Anterior cingulate cortex (tissue), 58 donors: ENCODE measurements around the gene DCC.
A peak's percentile ranks its signal among the peaks of the same experiment; 100 is the strongest.

Experiments used
- DNase-seq, 58 donors: peaks; one replicate each; lab custom pipeline; 2025; lab: John Stamatoyannopoulos, UW

DCC gene

DNA sequence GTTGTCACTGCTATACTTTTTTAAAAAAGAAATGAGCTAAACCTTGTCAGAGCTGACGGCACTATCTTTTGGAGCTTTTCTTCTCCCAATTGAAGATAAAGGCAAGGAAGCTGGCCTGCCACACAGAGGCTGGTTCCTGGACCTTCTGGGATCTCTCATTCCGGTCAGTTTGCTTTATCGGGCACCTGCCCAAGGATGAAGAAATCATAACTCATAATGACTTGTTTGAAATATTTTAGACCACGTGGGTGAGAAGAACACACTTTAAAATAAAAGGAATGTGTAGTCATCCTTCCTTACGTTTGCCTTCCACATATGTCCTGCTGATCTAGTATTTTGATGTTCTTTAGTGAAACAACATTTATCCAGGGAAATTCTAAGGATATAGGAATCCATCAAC lies 535.7 kb downstream of the DCC start:
- DNase-seq = no peak

DNA sequence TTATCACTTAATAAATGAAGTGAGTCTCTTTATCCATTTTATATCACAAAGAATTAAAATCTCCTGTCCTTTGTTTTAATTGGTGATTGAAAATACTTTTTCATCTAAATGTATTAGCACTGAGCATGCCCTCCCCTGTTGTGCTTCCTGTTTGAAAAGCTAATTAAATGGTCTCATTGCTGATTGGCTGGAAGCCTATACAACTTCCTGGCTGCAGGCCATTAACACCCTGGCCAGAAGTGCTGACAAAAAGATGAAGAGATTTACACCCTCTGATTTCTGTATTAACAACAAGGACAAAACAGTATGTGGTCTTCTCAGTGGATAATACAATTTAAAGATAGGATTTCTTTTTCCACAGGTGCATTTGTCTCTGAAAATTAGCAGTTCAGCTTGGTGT lies 548.0 kb downstream of the DCC start:
- DNase-seq = no peak

DNA sequence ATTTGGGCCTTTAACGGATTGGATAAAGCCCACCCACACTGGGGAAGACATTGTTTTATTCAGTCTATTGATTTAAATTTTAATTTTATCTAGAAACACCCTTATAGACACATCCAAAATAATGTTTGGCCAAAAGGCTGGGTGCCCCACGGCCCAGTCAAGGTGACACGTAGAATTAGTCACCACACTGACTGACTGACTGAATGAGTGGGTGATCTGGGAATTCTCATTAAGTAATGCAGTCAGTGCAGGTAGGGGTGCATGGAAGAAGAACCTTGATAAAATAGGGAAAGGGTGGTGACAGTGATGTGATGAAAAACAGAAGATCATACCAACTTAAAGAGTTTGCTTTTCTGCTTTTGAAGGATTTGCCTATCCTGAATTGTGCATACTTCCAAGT lies 554.8 kb downstream of the DCC start:
- DNase-seq = no peak

DNA sequence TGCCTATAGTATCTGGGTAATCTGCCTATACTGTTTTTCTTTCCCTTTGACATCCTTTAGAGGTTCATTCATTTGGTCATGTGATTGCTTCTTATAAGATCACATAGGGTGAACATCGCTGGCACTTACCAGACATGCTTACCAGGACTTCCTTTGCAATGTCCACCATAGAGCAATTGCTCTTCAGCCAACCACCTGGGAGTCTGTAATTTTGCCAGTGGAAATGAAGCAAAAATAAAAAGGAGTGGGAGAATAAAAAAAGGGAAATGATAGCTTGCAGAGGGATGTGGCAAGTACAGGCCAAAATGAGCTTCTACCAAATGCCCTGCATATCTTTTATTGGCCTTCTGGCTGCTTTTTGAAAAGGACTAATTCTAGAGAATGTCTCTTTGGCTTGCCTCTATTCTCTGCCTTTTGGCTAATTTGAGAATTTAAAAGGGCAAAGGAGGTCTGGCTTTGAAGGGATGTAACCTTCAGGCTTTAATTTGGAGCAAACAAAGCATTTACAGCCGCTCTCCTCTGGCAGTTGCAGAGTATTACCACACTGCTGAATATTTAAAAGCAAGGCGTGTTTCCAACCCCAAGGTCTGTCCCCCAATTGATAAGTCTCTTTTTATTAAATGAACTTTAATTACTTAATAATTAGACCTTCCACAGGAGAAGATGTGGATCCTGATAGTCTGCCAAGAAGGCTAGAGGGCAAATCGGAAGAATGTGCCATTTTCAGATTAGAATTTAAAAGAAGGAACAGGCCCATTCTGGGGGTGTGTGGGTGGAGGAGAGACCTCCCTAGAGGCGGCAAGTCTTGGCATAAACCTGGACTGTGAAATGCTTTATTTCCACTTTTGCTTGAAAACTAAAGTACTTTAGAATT lies 557.9 kb downstream of the DCC start:
- no peak for DNase-seq

DNA sequence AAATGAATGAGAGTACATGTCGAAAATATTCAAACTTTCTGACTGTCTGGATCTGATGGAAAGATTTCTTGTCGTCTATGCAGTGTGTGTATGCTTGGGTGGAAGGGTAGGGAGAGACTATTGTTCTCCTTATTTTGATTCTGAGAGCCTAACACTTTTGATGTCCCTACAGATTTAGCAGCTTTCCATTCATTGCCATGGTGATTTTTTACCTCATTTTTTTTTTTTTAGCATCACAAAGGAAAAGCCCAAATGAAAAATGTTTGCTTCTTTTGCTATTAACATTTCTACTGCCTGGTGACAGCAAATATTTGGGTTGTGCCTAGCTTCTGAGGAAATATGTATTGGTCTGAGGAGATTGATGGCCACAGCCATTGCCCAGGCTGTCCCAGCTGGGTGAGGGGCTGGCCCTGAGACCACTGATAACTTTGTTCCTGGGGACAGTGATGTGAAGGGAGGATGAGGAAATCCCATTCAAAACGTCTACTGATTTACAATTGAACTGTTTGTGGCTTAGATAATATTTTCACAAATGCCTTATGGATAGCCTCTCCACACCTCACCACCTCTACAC lies 558.6 kb downstream of the DCC start:
- DNase-seq = no peak

DNA sequence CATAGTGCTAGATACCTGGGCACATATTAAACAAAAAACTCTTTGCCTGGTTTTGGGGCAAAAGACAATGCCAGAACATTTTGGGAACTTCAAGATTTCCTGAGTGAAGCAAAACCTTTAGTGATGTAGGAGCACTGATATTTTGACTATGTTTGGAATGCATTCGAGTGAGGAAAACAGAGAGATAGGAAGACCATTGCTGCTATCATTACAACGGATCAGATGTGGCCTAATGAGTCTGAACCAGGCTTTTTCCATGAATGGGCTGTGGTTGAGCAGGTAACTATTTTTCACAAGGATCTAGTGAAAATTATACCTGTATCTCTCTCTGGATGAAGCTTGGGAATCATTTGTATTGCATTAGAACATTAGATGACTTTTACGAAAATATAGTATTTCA lies 562.2 kb downstream of the DCC start:
- no peak for DNase-seq

DNA sequence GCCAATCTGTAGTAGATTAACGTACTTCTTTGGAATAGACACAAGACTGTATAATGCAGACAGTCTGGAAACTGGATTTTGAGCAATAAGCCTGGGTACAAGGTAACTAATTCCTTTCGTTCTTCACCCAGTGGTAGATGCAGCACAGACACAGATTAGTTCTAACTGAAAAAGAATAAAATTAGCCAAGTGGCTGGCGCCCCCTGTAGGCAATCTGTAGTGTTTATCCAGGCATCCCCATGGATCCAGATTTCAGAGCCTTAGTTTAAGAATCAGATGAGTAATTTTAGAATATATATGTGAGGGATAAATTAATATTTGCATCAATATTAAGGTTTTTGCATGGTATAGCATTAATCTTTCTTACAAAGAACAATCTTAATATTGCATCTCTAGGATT lies 563.9 kb downstream of the DCC start:
- peak in 33 of 58 donors; percentile 3 to 66 (median 13) for DNase-seq

DNA sequence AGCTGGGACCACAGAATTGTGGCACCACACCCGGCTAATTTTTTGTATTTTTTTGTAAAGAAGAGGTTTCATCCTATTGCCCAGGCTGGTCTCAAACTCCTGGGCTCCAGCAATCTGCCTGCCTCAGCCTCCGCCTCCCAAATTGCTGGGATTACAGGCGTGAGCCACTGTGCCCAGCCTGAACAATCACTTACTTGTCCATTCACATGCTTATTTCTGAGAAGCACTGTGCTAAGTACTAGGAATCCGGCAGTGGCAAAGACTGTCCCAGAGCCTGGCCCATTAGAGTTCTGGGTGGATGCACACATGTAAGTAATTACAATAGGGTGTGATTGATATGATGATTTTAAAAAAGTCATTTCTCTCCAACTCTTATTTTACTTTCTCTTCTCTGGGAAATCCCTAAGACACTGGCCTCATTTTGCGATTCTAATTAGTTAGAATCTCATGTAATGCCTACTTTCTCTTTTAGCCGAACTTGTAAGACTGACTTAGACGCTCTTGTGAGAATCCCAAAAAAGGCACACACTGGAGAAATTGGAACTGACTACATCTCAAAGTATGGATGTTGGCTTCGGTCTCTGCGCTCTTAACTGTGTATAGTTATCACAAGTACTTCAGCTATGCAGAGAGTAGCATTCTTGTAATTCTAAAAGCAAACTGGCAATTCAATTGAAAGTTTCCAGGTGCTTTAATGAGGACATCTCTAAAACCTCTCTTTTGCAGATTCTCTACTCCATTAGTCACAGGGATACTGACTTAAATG lies 567.7 kb downstream of the DCC start:
- DNase-seq = peak in 5 of 58 donors; percentile 6 to 33 (median 16)

DNA sequence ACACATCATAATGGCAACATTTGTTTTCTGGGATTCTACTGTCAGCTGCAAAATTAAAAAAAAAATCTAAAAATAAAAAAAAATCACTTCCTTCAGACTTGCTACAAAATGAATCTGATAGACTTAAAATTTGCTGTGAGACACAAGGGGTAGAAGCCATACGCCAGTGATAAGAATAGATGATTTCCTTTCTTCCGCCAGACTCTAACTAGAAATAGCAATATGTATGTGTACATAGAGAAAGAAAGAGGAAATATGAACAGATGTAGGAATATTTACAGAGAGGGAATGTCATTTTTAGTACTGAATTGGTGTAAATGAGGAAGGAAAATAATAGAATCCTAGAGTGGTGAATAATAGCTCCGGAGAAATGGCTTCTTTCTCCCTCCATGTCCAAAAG lies 574.2 kb downstream of the DCC start:
- no peak for DNase-seq

DNA sequence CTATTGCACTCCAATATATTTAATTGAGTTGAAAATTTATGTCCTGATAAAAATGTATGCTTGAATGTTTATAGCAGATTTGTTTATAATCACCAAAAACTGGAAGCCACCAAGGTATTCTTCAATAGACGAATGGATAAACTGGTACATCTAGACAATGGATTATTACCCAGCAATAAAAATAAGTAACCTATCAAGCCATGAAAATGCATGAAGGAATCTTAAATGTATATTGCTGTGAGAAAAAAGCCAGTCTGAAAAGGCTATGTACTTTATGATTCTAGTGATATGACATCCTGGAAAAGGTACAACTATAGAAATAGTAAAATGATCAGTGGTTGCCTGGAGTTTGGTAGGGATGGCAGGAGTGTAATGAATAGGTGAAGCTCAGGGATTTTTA lies 580.7 kb downstream of the DCC start:
- DNase-seq = no peak

DNA sequence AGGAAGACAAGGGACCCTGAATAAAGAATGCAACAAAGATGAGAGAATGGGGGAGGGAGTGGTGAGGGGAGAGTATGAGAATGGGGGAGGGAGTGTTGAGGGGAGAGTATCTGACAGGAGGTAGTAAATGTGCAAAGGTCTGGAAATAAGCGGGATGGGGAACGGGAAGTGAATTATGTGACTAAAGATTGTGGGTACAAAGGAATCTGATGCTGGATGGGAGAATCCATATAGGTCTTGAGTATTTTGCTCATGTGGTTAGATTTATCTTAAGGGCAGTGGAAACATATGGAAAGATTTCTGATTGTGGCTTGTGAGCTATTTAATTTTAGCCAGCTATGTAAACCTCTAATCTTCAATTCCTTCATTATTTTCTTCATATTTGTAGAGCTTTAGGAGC lies 593.4 kb downstream of the DCC start:
- no peak for DNase-seq

DNA sequence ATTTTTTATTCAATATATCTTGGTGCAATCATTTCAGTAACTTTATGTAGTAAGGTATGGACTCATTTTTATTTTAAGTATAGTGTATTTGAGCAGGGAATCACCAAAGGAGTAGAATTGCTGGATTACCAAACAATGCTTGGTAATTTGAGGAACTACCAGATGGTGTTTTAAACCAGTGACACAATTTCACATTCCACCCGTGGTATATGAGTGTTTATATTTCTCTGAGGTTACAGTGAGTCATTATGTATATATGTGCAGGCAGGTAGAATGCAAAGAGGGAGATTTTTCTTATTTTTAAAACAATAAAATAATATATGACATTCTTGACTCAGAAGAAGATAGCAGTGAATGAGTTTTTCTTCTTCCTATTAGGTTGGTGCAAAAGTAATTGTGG lies 596.9 kb downstream of the DCC start:
- no peak for DNase-seq

DNA sequence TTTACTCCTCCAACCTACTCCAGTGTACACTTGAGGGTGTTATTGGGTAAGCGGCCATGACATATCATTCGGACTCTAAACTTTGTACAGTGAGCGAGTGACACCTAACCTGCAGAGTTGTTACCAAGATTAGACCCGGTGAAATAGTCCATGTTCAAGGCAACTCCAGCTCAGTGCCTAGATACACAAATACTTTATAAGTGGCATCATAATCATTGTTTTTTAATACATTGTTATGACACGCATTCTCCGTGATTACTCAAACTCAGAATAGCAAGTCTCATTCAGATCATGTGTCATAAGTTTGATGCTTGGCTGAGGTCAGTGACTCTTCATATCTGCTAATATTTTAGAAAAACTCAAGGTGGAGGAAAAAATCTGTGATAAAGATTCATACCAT lies 597.8 kb downstream of the DCC start:
- DNase-seq = no peak

DNA sequence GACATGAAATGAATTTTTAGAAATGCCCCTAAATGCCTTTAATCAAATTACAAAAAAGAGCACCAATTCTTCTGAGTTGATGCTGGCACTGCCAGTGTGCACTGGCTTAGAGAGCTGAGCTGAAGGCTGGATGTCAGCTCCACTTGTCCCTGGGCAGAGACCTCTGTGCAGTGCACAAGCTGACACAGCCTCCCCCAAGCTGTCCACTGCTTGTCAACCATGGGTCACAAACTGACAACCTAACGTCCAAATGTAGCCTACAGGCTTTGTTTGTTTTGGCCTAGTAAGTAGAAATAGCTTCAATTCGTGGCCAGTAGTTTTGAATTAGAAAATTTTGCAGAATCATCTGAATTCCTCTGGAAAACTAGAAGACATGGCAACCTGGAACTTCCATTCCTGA lies 605.6 kb downstream of the DCC start:
- DNase-seq = no peak

DNA sequence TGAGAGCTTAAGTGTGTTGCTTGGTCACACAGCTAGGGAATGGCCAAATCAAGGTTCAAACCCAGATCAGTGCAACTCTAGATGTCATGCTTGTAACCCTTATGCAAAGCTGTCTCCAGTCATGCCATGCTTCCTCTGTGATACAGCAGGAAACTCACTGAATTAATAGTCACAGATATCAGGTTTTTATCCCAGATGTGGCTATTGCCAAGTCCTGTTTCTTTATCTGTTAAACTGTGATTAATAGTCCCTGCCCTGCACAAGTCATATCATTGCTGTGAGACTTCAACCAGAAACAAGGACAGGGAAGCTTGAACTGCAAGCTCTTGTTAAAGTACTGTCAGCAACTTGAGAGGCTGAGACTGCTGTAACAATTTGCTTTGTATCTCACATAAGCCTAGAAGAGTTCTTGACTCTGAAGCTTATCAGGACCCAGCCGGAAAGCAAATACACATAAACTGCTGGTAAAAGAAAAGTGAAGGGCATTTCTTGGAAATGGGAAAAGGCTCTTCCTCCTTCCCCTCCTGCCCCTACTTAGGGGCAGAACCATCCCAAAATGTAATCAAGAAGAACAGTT lies 609.0 kb downstream of the DCC start:
- no peak for DNase-seq

DNA sequence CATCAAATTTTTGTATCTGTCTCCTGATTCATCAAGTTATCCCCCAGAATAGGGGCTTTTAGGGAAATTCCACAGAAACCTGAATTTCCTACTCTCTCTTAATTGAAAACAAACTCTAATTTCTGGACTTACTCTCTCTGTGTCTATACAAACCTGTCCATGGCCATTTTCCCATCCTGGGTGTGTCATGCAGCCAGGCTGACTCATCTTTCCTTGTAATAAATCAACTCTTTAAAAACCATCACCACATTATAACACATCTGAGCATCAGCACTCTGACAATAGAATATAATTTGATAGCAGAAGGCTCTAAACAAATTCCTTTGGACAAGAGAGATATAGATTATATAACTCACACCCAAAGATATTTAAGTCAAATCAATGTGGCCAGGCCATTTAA lies 610.2 kb downstream of the DCC start:
- DNase-seq = no peak

DNA sequence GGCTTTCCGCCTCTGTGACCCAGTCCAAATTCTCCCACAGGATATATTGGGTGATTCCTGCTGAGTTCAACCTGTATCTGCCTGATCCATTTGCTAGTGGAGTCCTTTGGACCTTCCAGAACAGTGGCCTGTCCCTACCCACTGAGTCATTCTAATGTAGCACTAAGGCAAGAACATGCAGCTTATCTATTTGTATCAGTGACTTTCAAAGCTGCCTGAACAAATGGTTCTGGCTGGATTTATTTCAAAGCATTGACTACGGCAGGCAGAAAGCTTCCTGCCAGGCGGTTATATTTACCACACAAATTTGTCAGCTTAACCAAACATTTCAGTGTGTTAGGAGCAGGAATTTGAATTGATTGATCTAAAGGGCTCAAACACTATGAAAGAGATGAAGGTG lies 613.4 kb downstream of the DCC start:
- no peak for DNase-seq

DNA sequence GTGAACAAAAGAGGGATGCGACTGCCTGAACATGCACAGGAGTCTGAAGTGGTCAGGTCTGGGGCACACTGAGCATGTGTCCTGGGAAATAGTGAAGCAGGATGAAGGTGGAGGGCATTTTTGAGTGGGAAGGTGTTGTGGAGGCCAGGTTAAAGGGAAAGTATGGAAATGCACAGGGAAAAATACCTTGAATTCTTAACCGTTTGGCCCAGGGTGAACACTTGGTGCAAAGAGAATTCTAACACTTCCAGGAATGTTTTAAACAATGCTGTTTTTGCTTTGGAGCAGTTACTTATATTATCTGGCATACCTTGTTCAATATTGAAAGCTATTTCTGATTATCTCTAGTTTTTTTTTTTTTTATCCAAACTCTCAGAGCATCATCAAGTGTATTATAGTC lies 623.5 kb downstream of the DCC start:
- DNase-seq = no peak

DNA sequence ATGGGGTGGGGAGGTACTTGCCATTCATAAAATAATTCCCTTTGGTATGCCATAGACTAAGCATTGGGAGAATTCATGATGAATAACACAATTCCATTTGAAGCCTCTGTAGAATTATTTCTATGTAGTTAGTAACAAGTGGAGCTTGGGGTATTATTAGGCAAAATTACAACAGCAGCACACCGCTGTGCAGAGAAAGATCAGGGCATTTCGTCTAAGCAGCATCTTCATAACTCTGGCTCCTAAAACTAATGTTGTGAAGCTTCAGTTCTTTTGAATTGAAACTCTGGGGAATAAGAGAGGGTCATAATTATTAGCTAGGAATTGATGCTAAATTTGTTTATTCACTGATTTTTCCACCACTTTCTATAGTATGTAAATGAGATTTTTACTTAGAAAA lies 630.7 kb downstream of the DCC start:
- no peak for DNase-seq

DNA sequence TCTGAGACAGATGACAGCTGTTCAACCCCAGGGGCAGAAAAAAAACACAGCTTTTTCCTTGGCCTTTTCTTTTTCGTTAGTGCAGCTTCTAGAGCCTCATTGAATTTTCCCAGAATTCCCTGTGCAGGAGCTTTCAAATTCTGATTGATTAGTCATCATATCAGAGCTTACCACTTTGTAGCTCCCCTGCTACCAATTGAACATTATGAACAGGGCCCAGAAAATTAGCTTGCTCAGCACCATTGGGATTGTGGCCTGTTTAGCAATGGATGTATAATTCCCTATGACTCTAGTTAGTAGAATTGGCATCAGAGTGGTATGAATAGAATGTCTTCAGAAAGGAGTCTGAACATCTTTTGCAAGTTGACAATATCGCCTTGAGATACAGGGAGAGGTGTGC lies 631.1 kb downstream of the DCC start:
- no peak for DNase-seq

DNA sequence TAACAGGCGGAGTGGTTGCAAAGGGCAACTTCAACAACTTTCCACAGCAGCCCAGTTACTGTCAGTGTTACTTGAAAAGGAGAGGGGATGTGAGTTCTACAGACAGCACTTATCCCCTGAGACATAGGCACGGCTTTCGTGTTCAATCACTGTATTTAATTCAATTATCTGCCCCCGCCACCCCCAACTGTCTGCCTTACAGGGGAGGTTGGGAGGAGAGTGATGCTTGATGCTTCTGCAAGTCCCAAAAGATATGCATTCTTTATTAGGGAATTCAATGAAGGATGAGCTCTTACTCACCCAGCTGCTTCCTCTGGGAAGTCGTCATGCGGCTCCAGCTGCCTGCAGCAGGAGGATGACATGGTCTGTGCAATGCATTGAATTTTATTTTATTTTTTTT lies 639.9 kb downstream of the DCC start:
- DNase-seq = peak in 1 of 58 donors; percentile 45
